Stimulated activated CD4-positive, alpha-beta T cell treated with anti-CD3 and anti-CD28 coated beads, Interleukin-4, amount 100 ng/mL, for 48 hours (primary cell): ENCODE measurements around the gene DDT.
A peak's percentile ranks its signal among the peaks of the same experiment; 100 is the strongest.
"Not testable (repeated sequence)": the region's sequence is repeated elsewhere in the genome, so short reads cannot be mapped to it uniquely, and the experiment has no call there.

Source experiments
- DNase-seq, 2 donors: peaks; one replicate each; pipeline ENCODE4 v3.0.0-alpha.2; 2020; ENCODE audit warnings: low read depth in 2 of 2

DDT gene

GRCh38 chr22:23989583-23990244 is 15.5 kb upstream of the DDT start:
- not testable (repeated sequence) for DNase-seq

GRCh38 chr22:23986538-23987178 is 12.4 kb upstream of the DDT start:
- DNase-seq: not testable (repeated sequence)

GRCh38 chr22:23986089-23986488 is 11.8 kb upstream of the DDT start:
- DNase-seq: not testable (repeated sequence)

GRCh38 chr22:23984430-23984829 is 10.2 kb upstream of the DDT start:
- peak in 1 of 2 donors; percentile 63 for DNase-seq

GRCh38 chr22:23980567-23980966 is 6.3 kb upstream of the DDT start:
- DNase-seq: not testable (repeated sequence)

GRCh38 chr22:23979557-23980240 is 5.5 kb upstream of the DDT start, which contains the start of gene GSTT2:
Gene GSTT2 (plus strand): TSS chr22:23980134.
- DNase-seq: not testable (repeated sequence)

- not testable (repeated sequence) for DNase-seq
Measured at GRCh38 chr22:23977304-23977703, 3.1 kb upstream of the DDT start.

- DNase-seq: not testable (repeated sequence)
Measured at GRCh38 chr22:23974836-23975352, 653 bp upstream of the DDT start.

- not testable (repeated sequence) for DNase-seq
Measured at GRCh38 chr22:23971927-23972326, 2.3 kb downstream of the DDT start.

- no peak for DNase-seq
Measured at GRCh38 chr22:23970816-23971486, 3.3 kb downstream of the DDT start.

GRCh38 chr22:23970201-23970641 is 4.0 kb downstream of the DDT start:
- DNase-seq: no peak

GRCh38 chr22:23969071-23969470 is 5.2 kb downstream of the DDT start:
- no peak for DNase-seq

- not testable (repeated sequence) for DNase-seq
Measured at GRCh38 chr22:23966568-23966967, 7.7 kb downstream of the DDT start, which contains the start of gene DDTL. Gene DDTL (plus strand): TSS chr22:23966888. CDS start chr22:23966915, 27 bp downstream.

- not testable (repeated sequence) for DNase-seq
Measured at GRCh38 chr22:23966094-23966493, 8.1 kb downstream of the DDT start.

- not testable (repeated sequence) for DNase-seq
Measured at GRCh38 chr22:23961084-23961771, 13.0 kb downstream of the DDT start, which contains the start of gene GSTT2B. Gene GSTT2B (minus strand): TSS chr22:23961195. CDS start chr22:23961131, 64 bp downstream.

- DNase-seq: peak; percentile 63 to 77
Measured at GRCh38 chr22:23956301-23956900, 17.8 kb downstream of the DDT start.

GRCh38 chr22:23955886-23956285 is 18.4 kb downstream of the DDT start:
- not testable (repeated sequence) for DNase-seq

- DNase-seq: not testable (repeated sequence)
Measured at GRCh38 chr22:23954991-23955305, 19.3 kb downstream of the DDT start.

GRCh38 chr22:23954193-23954990 is 19.8 kb downstream of the DDT start:
- DNase-seq: not testable (repeated sequence)

GRCh38 chr22:23953485-23953884 is 20.8 kb downstream of the DDT start:
- DNase-seq: not testable (repeated sequence)
